ENCODE results near the gene TUBAL3. TPM values are rescaled to one million over a fixed set of nuclear protein-coding genes. Genes with fewer than 3 reads are reported as not detected.
"Not testable (repeated sequence)": the region's sequence is repeated elsewhere in the genome, so short reads cannot be mapped to it uniquely, and the experiment has no call there.

Gene TUBAL3
- total RNA-seq, 1 donor from 2014 or later = not detected

GRCh38 chr10:5387169-5387568 lies 17.5 kb downstream of the TUBAL3 start:
- no peak for TF ChIP-seq CTCF (IDR thresholded peaks at IDR 0.05)
- DNase-seq (ENCODE audit: extremely low spot score, unreplicated experiment) = no peak
- Mint-ChIP-seq H3K27ac (ENCODE audit: unreplicated experiment) (no peak overlapping the region), H3K9me3 (ENCODE audit: unreplicated experiment) (peaks cover 37% of the 10 kb centered on the region), H3K36me3 (ENCODE audit: unreplicated experiment) (no peaks in the 10 kb centered on the region), H3K4me1 (ENCODE audit: unreplicated experiment) (no peaks in the 10 kb centered on the region), H3K27me3 (ENCODE audit: unreplicated experiment) (peaks cover 9% of the 10 kb centered on the region), H3K4me3 (ENCODE audit: unreplicated experiment) (no peak overlapping the region)

GRCh38 chr10:5385224-5385623 lies 19.4 kb downstream of the TUBAL3 start:
- Mint-ChIP-seq H3K4me1 (ENCODE audit: unreplicated experiment) (no peaks in the 10 kb centered on the region), H3K27me3 (ENCODE audit: unreplicated experiment) (peaks cover 9% of the 10 kb centered on the region), H3K9me3 (ENCODE audit: unreplicated experiment) (peaks cover 18% of the 10 kb centered on the region), H3K4me3 (ENCODE audit: unreplicated experiment) (no peak overlapping the region), H3K36me3 (ENCODE audit: unreplicated experiment) (no peaks in the 10 kb centered on the region), H3K27ac (ENCODE audit: unreplicated experiment) (no peak overlapping the region)
- no peak for TF ChIP-seq CTCF (IDR thresholded peaks at IDR 0.05)
- DNase-seq (ENCODE audit: extremely low spot score, unreplicated experiment) = no peak

- no peak overlapping the region for H3K4me3 Mint-ChIP-seq (ENCODE audit: unreplicated experiment)
- no peak for TF ChIP-seq CTCF (IDR thresholded peaks at IDR 0.05)
- no peak overlapping the region for H3K27ac Mint-ChIP-seq (ENCODE audit: unreplicated experiment)
- H3K27me3 Mint-ChIP-seq (ENCODE audit: unreplicated experiment) = peaks cover 14% of the 10 kb centered on the region
- no peaks in the 10 kb centered on the region for H3K9me3 Mint-ChIP-seq (ENCODE audit: unreplicated experiment)
- no peaks in the 10 kb centered on the region for H3K36me3 Mint-ChIP-seq (ENCODE audit: unreplicated experiment)
- no peaks in the 10 kb centered on the region for H3K4me1 Mint-ChIP-seq (ENCODE audit: unreplicated experiment)
- DNase-seq (ENCODE audit: extremely low spot score, unreplicated experiment) = no peak
Measured at GRCh38 chr10:5381187-5381586, 23.4 kb downstream of the TUBAL3 start.

- not testable (repeated sequence) for H3K9me3 Mint-ChIP-seq (ENCODE audit: unreplicated experiment); H3K4me3 Mint-ChIP-seq (ENCODE audit: unreplicated experiment); DNase-seq (ENCODE audit: extremely low spot score, unreplicated experiment); H3K27ac Mint-ChIP-seq (ENCODE audit: unreplicated experiment); H3K4me1 Mint-ChIP-seq (ENCODE audit: unreplicated experiment); H3K36me3 Mint-ChIP-seq (ENCODE audit: unreplicated experiment)
- peaks cover 17% of the 10 kb centered on the region for H3K27me3 Mint-ChIP-seq (ENCODE audit: unreplicated experiment)
Measured at GRCh38 chr10:5380395-5380794, 24.2 kb downstream of the TUBAL3 start.

- peaks cover 23% of the 10 kb centered on the region for H3K27me3 Mint-ChIP-seq (ENCODE audit: unreplicated experiment)
- not testable (repeated sequence) for H3K36me3 Mint-ChIP-seq (ENCODE audit: unreplicated experiment); H3K27ac Mint-ChIP-seq (ENCODE audit: unreplicated experiment); H3K9me3 Mint-ChIP-seq (ENCODE audit: unreplicated experiment); H3K4me1 Mint-ChIP-seq (ENCODE audit: unreplicated experiment); DNase-seq (ENCODE audit: extremely low spot score, unreplicated experiment); H3K4me3 Mint-ChIP-seq (ENCODE audit: unreplicated experiment)
Measured at GRCh38 chr10:5379202-5379601, 25.4 kb downstream of the TUBAL3 start.

- no peak overlapping the region for H3K27ac Mint-ChIP-seq (ENCODE audit: unreplicated experiment)
- TF ChIP-seq CTCF (IDR thresholded peaks at IDR 0.05) = no peak
- H3K4me3 Mint-ChIP-seq (ENCODE audit: unreplicated experiment) = no peak overlapping the region
- H3K36me3 Mint-ChIP-seq (ENCODE audit: unreplicated experiment) = no peaks in the 10 kb centered on the region
- H3K4me1 Mint-ChIP-seq (ENCODE audit: unreplicated experiment) = no peaks in the 10 kb centered on the region
- no peak for DNase-seq (ENCODE audit: extremely low spot score, unreplicated experiment)
- no peaks in the 10 kb centered on the region for H3K9me3 Mint-ChIP-seq (ENCODE audit: unreplicated experiment)
- peaks cover 23% of the 10 kb centered on the region for H3K27me3 Mint-ChIP-seq (ENCODE audit: unreplicated experiment)
Measured at GRCh38 chr10:5376450-5376849, 28.2 kb downstream of the TUBAL3 start.

Measured in osteocyte (in vitro differentiated cells).